ENCODE measurements around the gene ABCC12.

ABCC12 gene

DNA sequence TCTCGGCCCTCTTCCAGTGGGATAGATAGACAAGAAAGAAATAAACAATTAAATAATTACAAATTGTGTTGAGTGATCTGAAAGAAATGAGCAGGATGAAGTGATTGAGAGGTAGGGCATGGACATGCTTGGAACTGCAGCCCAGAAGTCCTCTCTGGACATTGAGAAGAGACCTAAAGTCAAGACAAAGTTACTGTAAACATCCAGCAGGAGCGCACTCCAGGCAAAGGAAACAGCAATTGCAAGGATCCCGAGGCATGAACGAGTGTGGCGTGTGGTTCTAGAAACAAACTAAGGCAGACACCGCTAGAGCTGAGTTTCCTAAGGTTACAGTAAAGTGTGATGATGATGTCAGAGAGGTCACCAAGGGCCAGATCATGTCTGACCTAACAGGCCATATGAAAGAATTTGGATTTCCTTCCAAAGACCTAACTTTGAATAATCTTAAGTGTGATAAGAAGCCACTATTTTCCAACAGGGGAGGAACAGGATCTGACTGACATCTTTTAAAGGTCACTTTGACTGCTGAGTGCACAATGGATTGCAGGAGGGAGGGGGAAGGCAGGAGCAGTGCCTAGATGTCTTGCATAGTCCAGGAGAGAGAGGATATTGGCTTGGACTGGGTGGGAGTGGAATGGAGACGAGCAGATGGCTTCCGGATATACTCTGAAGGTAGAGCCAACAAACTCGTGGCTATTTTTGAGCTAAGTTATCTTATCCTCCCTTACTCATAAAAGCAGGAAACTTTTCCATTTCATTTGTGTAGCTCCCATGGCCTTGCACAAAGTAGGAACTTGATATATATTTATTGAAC is 19.0 kb downstream of the ABCC12 start:
- no peak overlapping the region for H3K27ac ChIP-seq
- no peak overlapping the region for H3K4me3 ChIP-seq

DNA sequence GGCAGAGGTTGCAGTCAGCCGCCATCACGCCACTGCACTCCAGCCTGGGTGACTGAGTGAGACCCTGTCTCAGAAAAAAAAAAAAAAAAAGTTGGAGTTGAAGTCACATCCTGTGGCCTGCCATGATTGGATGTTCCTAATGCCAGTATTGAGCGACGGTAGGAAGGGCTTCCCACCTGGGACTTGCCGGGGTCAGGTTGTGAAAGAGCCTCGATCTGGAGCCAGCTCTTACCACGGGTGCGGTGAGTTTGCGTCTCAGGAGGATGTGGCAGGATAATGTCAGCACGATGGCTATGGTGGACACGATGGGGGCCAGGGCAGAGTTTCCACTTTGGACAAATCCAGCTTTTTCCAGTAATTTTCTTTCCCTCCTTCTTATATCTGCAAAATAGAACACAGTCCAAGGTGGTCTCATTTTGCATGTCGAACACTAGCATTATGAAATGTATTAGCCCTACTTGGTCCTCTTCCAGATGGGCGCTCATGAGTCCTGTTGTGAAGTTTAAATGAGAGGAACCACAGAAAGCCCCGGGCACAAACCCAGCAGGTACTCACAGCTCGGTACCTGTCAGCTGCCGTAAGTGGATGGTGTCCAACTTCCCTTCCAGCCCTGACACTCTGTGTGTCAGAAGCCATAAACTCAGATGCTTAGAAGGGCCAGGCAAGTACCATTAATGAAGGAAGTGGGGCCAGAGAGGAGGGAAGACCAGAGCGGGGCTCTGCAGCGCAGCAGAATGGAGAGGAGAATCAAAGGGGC is 22.2 kb downstream of the ABCC12 start:
- no peak overlapping the region for H3K4me3 ChIP-seq
- H3K27ac ChIP-seq = no peak overlapping the region

DNA sequence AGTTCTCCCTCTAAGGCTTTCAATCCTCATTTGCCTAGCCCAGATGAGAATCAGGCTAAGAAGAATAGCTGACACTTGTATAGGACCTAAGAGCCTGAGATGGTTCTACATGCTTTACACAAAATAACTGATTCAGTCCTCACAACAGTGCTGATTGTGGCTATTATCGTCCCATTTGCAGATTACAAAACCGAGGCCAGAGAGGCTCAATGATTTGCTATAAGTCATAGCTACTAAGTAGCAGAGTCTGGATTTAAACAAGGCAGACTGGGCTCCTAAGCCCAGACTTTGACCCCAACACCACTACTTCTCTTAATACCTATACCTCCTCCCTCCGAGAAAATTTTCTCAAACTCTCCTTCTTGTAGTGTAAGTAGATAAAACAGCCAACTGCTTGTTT is 23.1 kb downstream of the ABCC12 start:
- Histone ChIP-seq H3K27ac (no peak overlapping the region), H3K4me3 (no peak overlapping the region)

GRCh38 chr16:48131201-48131935 is 24.4 kb downstream of the ABCC12 start:
- no peak overlapping the region for H3K4me3 ChIP-seq

GRCh38 chr16:48129926-48130325 is 25.9 kb downstream of the ABCC12 start:
- no peak overlapping the region for H3K4me3 ChIP-seq
- no peak overlapping the region for H3K27ac ChIP-seq

More at GRCh38 chr16:48131201-48131935, 24.4 kb downstream of the ABCC12 start:
- H3K27ac ChIP-seq = no peak overlapping the region

DNA sequence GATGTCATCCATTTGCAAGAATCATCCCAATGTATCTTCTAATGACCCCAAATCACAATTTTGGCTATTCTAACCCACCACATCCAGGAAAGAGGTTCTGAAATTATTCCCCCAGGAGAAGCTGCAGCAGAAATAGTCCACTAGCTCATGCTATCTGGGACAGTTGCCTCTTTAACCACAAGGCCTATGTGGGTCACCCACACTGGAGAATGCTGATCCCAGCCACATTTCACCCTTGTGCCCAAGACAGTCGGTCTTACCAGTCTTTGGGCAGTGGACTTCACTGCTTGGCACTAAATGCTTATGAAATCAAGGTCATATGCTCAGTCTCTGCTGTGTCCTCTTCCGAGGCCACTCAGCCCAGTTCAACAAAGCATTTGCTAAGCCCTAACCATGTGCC is 27.0 kb downstream of the ABCC12 start:
- no peak overlapping the region for H3K4me3 ChIP-seq
- H3K27ac ChIP-seq = no peak overlapping the region

DNA sequence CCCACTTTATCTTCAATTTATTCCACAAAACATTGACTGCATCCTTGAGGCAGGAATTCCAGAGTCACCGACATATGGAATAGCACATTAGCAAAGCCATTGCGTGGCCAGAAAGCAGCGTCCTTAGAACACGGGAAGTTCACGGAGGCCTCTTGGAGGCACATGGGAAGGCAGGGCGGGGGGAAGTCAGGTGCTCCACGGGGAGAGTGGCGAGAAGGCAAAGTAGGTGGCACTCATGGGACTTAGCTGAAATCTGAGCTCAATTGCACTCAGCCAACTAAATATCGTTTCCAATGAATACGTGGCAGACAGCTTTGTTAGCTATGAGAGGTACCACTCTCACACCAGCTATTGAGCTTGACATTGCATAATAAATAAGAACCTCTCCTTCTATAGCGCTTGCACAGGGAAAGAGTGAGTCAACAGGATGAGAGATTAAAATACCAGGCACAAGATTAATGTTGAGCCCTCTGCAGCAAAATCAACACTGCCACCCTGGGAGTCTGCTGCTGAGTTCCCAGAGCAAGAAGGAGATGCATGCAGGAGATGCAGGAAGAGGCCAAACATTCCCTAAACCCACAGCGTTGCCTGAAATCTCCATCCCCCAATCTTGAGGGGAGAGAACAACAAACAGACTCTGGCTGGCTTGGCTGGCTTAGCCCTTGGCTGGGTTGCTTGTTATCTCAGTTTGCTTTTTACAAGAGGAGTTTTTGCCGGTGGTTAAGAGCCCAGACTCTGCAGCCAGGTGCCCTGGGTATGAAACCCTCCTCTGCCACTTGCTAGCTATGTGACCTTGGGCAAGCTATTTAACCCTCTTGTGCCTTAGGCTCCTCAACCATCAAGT is 28.8 kb downstream of the ABCC12 start:
- H3K4me3 ChIP-seq = no peak overlapping the region
- no peak overlapping the region for H3K27ac ChIP-seq

DNA sequence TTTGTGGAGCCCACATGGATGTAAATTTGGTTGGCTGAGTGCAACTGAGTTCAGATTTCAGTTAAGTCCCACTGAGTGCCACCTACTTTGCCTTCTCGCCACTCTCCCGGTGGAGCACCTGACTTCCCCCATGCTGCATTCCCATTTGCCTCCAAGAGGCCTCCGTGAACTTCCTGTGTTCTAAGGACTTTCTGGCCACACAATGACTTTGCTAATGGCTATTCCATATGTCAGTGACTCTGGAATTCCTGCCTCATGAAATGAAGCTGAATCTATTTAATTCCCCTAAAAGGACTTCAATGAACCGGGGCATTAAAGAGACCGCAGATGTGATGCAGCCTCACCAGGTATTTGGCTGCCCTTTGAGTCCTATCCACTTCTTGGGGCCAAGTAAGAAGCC is 29.9 kb downstream of the ABCC12 start:
- Histone ChIP-seq H3K27ac (no peak overlapping the region), H3K4me3 (no peak overlapping the region)

DNA sequence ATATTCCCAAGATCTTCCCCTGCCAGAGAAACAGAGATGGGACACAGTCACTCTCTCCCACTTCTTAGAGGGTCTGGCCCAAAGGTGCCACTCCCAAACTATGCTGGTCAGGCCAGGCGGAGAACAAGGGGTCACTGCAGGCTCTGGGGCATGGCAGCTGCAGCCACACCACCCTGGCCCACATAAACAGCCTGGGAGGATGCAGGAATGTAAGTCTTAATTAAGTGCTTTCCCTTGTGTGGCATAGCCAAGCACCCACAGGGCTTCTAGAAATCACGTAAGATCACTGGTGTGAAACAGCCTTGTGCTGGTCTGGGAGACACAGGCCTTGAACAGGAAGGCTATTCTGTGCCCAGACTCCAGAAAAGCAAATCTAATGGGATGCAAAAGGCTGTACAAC is 31.5 kb downstream of the ABCC12 start:
- Histone ChIP-seq H3K4me3 (no peak overlapping the region), H3K27ac (peak overlapping the region in 1 of 21 experiments; percentile 7)

DNA sequence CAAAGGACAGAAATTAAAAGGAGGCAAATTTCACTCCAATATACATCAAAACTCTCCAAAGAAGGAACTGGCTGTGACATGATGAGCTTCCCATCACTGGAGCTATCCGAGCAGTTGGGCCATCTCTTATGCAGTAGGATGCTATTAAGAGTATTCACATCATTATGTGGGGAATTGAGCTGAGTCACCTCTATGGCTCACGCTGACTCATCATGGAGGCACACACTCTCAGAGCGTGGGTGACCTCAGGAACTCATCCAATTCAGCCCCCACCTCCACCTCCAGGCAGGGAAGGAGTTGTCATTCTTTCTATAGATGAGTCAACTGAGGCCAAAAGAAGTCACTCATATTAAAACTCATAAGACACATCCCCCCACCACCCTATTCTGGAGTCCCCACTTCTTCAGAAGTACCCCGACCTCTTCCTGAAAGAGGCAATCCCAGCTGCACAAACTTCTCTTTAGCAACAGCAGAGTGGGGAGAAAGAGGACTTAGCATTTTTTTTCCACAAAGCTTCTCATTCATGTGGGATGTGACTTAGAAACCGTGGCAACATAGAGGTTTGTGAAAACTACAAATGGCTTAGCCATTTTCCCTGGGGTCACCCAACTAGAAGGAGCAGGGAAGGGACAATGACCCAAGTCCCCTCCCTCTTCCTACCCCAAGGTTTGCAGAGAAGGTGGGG is 32.5 kb downstream of the ABCC12 start:
- no peak overlapping the region for H3K4me3 ChIP-seq
- peak overlapping the region in 5 of 21 experiments; percentile 7 to 50 (median 30) for H3K27ac ChIP-seq

DNA sequence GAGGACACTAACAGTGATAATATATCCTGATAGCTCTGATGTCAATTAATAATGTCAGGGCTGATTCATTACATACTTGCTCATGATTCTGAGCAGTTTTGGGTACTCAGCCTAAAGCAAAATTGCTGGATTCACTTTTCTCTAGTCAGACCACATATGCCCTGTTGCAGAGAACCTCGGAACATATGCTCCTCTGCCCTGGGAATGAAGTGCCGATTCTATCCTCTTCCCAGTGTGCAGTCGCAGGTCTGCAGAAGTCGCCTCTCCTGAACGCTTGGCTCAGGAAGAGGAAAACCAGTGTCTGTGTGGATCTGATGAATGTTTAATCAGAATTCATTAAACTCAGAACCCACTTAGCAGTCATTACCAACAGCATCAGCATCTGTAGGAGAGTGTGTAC is 34.5 kb downstream of the ABCC12 start:
- Histone ChIP-seq H3K4me3 (no peak overlapping the region), H3K27ac (no peak overlapping the region)

- Histone ChIP-seq H3K27ac (no peak overlapping the region), H3K4me3 (no peak overlapping the region)
Observed at GRCh38 chr16:48118841-48119240, 37.0 kb downstream of the ABCC12 start.

DNA sequence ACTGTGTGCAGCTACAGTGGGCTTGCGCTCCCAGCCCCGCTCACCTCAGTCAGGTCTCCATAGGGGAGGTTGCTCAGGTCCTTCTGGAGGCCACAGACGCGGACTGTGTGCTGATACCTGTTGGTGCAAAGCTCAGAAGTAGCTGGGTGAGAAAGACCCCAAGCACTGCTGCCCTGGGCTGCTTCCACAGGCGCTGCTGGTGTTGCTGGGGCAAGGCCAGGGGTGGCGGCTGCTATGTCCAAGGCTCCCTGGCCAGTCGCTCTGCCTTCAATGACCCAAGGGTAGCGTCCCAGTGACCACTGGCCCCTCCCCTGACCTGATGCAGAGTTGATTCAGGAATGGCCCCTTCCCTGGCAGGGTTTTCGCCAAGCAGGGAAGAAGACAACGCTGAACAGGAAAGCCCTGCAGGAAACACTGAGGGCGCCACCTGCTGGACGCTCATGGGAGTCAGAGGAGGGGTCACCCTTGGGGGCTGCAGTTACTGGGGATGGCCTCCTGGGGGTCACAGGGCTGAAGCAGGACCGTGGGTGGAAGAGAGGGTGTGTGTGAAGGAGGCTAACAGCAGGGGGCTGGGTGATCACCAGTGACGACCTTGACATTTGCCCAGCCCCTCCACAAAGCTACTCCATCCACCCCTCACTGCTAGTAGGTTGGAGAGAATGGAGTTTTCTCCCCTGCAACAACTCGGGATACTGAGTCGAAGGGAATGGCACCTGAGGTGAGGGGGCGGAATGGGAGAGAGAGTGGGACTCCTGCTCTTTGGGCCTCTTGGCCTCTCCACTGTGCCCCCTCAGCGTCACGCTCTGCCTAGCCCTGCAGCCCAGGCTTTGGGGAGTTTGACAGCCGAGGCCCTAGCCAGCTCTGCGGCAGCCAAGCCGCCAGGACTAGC is 38.3 kb downstream of the ABCC12 start:
- Histone ChIP-seq H3K27ac (no peak overlapping the region), H3K4me3 (no peak overlapping the region)

DNA sequence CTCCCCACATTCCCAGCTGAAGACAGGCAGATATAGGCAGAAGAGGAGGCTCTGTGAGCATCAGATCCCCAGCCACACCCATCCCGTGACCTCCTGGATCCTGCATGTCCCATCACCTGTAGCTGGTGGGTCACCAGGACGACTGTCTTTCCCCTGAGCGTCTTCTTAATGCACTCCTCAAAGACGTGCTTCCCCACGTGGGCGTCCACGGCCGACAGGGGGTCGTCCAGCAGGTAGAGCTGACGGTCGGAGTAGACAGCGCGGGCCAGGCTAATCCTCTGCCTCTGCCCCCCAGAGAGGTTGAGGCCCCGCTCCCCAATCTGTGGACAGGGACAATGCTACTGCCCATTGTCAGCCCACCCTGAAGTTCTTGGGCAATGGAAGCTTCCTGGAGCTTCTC is 40.5 kb downstream of the ABCC12 start:
- Histone ChIP-seq H3K27ac (no peak overlapping the region), H3K4me3 (no peak overlapping the region)

DNA sequence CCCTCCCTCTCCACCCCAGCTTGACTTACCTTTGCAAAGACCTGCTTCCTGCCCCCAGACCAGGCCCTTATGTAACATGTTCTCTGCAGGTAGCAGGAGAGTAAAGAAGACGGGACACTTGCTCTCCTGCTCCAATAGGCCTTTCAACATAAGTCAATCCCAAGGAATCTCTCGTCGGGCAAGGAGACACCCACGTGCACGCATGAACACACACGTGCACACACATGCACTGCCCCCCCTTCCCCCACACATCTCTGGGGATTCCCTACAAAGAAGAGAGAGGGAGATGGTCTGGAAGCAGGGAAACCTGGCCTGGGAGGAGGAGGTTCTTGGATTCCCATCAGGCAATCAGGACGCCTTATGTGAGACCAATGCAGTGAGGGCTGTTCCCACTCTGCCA is 41.4 kb downstream of the ABCC12 start:
- Histone ChIP-seq H3K27ac (no peak overlapping the region), H3K4me3 (no peak overlapping the region)

GRCh38 chr16:48113471-48113870 is 42.3 kb downstream of the ABCC12 start:
- Histone ChIP-seq H3K4me3 (no peak overlapping the region), H3K27ac (no peak overlapping the region)

GRCh38 chr16:48113001-48113400 is 42.8 kb downstream of the ABCC12 start:
- H3K4me3 ChIP-seq = no peak overlapping the region
- no peak overlapping the region for H3K27ac ChIP-seq

- no peak overlapping the region for H3K27ac ChIP-seq
Observed at GRCh38 chr16:48112600-48112999, 43.2 kb downstream of the ABCC12 start.

More at GRCh38 chr16:48112600-48112999, 43.2 kb downstream of the ABCC12 start:
- H3K4me3 ChIP-seq = no peak overlapping the region

Measured in skin epidermis (tissue), 12 donors.